B cell (primary cell): Measurements from ENCODE around the gene MAFG.

Experiments used
- CTCF ChIP-seq: fragments of 200-600 bp; IDR thresholded peaks from one replicate; pipeline ENCODE4 v1.8.0; 2022; ENCODE audit warnings: antibody characterized with exemption, mild to moderate bottlenecking
- EZH2 ChIP-seq: IDR thresholded peaks from 2 replicates; pipeline ENCODE4 v1.6.1; 2012; ENCODE audit warnings: borderline replicate concordance, low read depth, mild to moderate bottlenecking, moderate library complexity, low read length; ENCODE audit not compliant: insufficient read depth, poor library complexity, severe bottlenecking

GRCh38 chr17:81904600-81905423, 22.7 kb downstream of the MAFG start:
- TF ChIP-seq CTCF (no peak), EZH2 (no peak)
